Liver (tissue), 3 donors: Measurements from ENCODE around the gene TUBA4B.

ENCODE experiments used
- ATF3 ChIP-seq: IDR thresholded peaks from 2 replicates; pipeline ENCODE4 v1.6.1; 2016; ENCODE audit warnings: antibody characterized with exemption
- CTCF ChIP-seq: fragments of 150-350 bp; IDR thresholded peaks from 2 replicates; pipeline ENCODE4 v1.5.1; 2017; ENCODE audit warnings: improper control_type of control experiment, low read depth, low read length; ENCODE audit not compliant: missing input control
- FOXA1 ChIP-seq: IDR thresholded peaks from 2 replicates; pipeline ENCODE4 v1.6.1; 2016; ENCODE audit warnings: antibody characterized with exemption
- GABPA ChIP-seq, 2 donors: IDR thresholded peaks in 1 of 2; conservative IDR thresholded peaks in 1 of 2; 2 replicates each; pipeline ENCODE4 v1.6.1; 2016; ENCODE audit warnings: antibody characterized with exemption in 2 of 2, mild to moderate bottlenecking in 1 of 2, moderate library complexity in 1 of 2
- JUND ChIP-seq, 2 donors: IDR thresholded peaks; 2 replicates each; pipeline ENCODE4 v1.6.1; 2016; ENCODE audit warnings: antibody characterized with exemption in 2 of 2
- MAX ChIP-seq: IDR thresholded peaks from 2 replicates; pipeline ENCODE4 v1.6.1; 2016; ENCODE audit warnings: antibody characterized with exemption
- RAD21 ChIP-seq, 2 donors: IDR thresholded peaks; 2 replicates each; pipeline ENCODE4 v1.6.1; 2016; ENCODE audit warnings: antibody characterized with exemption in 2 of 2, mild to moderate bottlenecking in 2 of 2
- REST ChIP-seq: IDR thresholded peaks from 2 replicates; pipeline ENCODE4 v1.6.1; 2016; ENCODE audit warnings: antibody characterized with exemption, mild to moderate bottlenecking
- SP1 ChIP-seq: IDR thresholded peaks from 2 replicates; pipeline ENCODE4 v1.6.1; 2018; ENCODE audit warnings: antibody characterized with exemption, mild to moderate bottlenecking
- TAF1 ChIP-seq: conservative IDR thresholded peaks from 2 replicates; pipeline ENCODE4 v1.6.1; 2016; ENCODE audit warnings: antibody characterized with exemption, mild to moderate bottlenecking
- YY1 ChIP-seq: IDR thresholded peaks from 2 replicates; pipeline ENCODE4 v1.6.1; 2016; ENCODE audit warnings: antibody characterized with exemption, mild to moderate bottlenecking
- ZBTB33 ChIP-seq: IDR thresholded peaks from 2 replicates; pipeline ENCODE4 v1.6.1; 2016; ENCODE audit warnings: antibody characterized with exemption
- donor health status: healthy.
- donor health status: healthy.

- TF ChIP-seq REST (no peak), CTCF (no peak), YY1 (no peak), MAX (no peak), FOXA1 (no peak), RAD21 (IDR thresholded peaks at IDR 0.05) (no peak), JUND (IDR thresholded peaks at IDR 0.05) (no peak), TAF1 (no peak), SP1 (no peak), ATF3 (no peak), GABPA (IDR thresholded peaks at IDR 0.05 in 1 of 2, conservative IDR thresholded peaks at IDR 0.05 in 1 of 2) (no peak), ZBTB33 (no peak)
These were observed 43.8 kb downstream of the TUBA4B start for GRCh38 chr2:219296631-219297391.
